Stimulated activated CD4-positive, alpha-beta T cell treated with anti-CD3 and anti-CD28 coated beads, Interleukin-15, amount 100 ng/mL, for 1 hour (primary cell): ENCODE measurements around the gene STT3A.
"Not testable (repeated sequence)": the region's sequence is repeated elsewhere in the genome, so short reads cannot be mapped to it uniquely, and the experiment has no call there.

Source experiments
- DNase-seq, 2 donors: peaks; one replicate each; pipeline ENCODE4 v3.0.0-alpha.2; 2020; ENCODE audit warnings: low read depth in 1 of 2, low spot score in 1 of 2

STT3A gene

GRCh38 chr11:125592305-125593113 lies at the start of gene STT3A:
TSS of gene STT3A (plus strand) at chr11:125592852. CDS start at chr11:125595916, 3,064 bp downstream.
- DNase-seq = peak; percentile 92 to 93

- no peak for DNase-seq
Measured at GRCh38 chr11:125550780-125551179, 41.9 kb upstream of the STT3A start.

- DNase-seq = no peak
Measured at GRCh38 chr11:125551835-125552342, 40.8 kb upstream of the STT3A start.

DNA sequence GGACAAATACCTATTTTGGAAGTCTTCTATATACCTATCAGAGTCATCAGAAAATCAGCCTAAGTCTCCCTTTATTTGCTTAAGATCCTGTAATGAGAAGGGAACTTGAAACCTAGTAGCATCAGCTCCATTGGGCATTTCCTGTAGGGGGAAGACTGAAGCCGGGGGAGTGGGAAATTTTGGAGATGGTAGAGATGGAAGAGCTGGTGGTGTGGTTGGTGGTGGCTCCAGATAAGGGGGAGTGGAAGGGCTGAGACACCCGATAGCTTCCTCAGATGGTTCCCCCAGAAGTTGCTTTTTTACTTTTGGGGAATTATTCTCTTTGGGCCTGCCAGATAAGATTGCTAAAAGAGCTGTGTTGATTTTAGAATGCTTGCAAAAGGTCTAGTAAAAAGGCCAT lies 39.7 kb upstream of the STT3A start:
- DNase-seq = no peak

DNA sequence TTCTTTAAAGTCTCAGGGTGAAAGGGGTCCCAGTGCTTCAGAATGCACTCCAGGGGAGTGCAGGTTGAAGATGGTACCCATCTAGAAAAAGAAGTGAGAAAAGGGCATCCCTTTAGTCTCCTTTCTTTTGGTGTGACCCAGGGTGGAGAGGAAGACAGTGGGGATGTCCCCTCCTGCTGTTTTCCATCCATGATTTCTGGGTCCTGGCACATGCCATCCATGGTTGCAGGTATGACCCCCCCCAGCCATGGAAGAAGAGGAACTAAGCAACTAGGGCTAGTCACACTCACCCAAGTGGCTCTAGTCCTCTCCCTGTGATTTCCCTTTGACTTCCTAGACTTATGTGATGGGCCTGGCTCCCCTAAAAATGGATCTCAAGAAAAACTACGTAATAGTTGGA lies 39.3 kb upstream of the STT3A start:
- no peak for DNase-seq

GRCh38 chr11:125554038-125554437 lies 38.6 kb upstream of the STT3A start:
- DNase-seq = no peak

GRCh38 chr11:125559888-125560287 lies 32.8 kb upstream of the STT3A start:
- DNase-seq = no peak

GRCh38 chr11:125561924-125562323 lies 30.7 kb upstream of the STT3A start:
- DNase-seq = no peak

- no peak for DNase-seq
Measured at GRCh38 chr11:125562430-125562829, 30.2 kb upstream of the STT3A start.

- DNase-seq = no peak
Measured at GRCh38 chr11:125564357-125564756, 28.3 kb upstream of the STT3A start.

DNA sequence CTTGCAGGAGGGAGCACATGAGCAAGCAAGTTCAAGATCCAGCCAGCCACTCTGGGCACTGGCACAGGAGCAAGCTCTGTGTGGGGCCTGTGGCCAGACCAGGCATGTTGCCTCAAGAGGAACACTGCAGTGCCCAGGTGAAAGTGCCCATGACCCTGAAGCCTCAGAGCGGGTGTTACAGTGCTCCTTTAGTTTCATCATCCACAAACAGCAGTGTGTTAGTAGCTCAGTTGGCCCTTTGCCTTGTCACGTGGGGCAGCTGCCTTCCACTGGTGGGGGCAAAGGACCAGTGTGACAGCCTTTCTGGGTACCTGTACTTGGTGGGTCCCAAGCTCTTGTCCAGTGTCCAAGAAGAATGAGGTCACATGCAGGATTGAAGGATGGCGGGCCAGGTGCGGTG lies 26.4 kb upstream of the STT3A start:
- no peak for DNase-seq

- DNase-seq = peak; percentile 77 to 85
Measured at GRCh38 chr11:125568970-125569914, 23.4 kb upstream of the STT3A start, which contains the start of gene EI24. TSS of gene EI24 (plus strand) at chr11:125569477. CDS start at chr11:125572528, 3,051 bp downstream.

DNA sequence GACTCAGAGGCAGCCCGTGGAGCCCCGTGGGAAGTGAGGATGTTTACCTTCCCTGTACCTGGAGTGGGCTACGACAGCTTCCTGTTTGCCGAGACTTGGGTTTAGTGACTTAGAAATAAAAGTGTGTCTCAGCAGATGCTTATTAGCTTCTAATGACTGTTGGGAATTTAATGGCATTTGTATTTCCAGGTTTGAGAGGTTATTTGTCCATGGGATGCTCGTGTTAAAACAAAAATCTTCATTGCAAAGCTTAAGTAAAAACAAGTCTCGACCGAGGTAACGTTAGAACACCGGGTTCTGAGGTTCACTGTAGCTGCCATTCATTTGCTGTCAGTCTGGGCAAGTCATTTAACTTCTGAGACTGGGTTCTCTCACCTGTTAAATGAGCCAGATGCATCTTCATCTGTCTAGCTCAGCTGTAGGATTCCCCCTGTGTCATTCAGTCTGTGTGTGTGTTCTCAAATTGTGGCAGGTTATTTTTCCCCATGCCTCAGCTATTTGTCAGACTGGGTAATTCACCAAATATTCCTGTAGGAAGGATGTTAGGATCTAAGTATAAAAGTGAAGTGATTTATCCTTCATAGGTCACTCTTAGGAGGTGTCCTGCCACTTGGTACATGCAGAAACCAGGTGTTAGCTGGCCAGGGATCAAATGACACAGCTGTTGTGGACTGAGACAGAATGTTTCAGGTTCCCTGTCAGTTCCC lies 22.6 kb upstream of the STT3A start:
- DNase-seq = no peak

- no peak for DNase-seq
Measured at GRCh38 chr11:125570952-125571351, 21.7 kb upstream of the STT3A start.

DNA sequence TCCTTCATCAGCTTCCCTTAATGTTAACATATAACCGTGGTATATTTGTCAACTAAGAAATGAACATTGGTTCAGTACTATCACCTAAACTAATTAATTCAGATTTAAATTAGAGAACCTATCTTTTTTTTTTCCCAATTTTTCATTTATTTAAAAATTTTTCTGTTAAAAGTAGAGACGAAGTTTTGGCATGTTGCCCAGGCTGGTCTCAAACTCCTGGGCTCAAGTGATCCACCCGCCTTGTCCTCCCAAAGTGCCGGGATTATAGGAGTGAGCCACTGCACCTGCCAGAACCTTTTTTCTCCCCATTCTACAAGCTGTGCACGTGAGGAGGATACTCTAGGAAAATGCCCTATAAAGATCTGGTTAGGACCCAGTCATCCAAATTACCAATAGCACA lies 19.7 kb upstream of the STT3A start:
- no peak for DNase-seq

DNA sequence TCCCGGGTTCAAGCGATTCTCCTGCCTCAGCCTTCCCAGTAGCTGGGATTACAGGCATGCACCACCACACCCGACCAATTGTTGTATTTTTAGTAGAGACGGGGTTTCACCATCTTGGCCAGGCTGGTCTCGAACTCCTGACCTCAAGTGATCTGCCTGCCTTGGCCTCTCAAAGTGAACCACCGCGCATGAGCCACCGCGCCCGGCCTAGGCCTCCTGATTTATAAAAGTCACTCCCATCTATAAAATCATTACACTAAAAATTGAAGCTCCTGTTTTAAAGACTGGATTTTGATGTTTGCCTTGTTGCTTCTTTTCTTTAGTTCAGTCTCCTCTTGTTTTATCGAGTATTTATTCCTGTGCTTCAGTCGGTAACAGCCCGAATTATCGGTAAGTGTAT lies 15.5 kb upstream of the STT3A start:
- not testable (repeated sequence) for DNase-seq

GRCh38 chr11:125578783-125579182 lies 13.9 kb upstream of the STT3A start:
- DNase-seq = no peak

GRCh38 chr11:125579811-125580210 lies 12.8 kb upstream of the STT3A start:
- no peak for DNase-seq

- DNase-seq = no peak
Measured at GRCh38 chr11:125583496-125583895, 9.2 kb upstream of the STT3A start.

- no peak for DNase-seq
Measured at GRCh38 chr11:125585487-125585886, 7.2 kb upstream of the STT3A start.

GRCh38 chr11:125586623-125587022 lies 6.0 kb upstream of the STT3A start:
- no peak for DNase-seq
